Measurements from ENCODE around the gene AKIRIN2.

DNA sequence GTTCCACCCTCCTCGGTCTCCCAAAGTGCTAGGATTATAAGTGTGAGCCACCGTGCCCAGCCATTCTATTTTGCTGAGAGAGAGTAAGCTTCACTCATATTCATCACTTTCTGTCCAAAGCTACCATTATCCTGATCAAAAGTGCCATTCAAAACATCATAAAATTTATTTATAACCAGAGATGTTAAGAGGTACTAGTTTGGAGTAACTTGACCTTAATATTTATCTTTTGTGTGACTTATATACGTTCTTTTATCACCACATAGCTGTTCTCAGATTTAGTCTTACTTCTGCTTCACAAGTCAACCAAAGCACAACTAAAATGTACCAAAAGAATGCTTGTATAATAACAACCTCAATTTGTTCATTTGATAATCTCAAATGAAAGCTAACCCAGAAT is 18.1 kb downstream of the AKIRIN2 start:
- TF ChIP-seq CTCF (IDR thresholded peaks at IDR 0.05) (no peak), POLR2A (IDR thresholded peaks at IDR 0.05) (no peak)
